T47D (cell line): ENCODE measurements around the gene PTRHD1.

Experiments
- DNase-seq, 2 experiments: peaks; one replicate each; pipeline versions ENCODE4 v3.0.0 to v3.0.0-alpha.2; 2011 to 2012; ENCODE audit warnings: low read depth in 1 of 2, low spot score in 1 of 2
- JUND ChIP-seq: IDR thresholded peaks from 2 replicates; pipeline ENCODE4 v1.6.1; 2012; ENCODE audit warnings: low read depth
- in situ Hi-C: cut with HindIII; loops from 2 replicates; pipeline ENCODE4 v1.10.0; 2016; ENCODE audit warnings: low sequenced_read_pairs, low pct_unique_long_range_greater_than_20kb

The PTRHD1 gene

DNA sequence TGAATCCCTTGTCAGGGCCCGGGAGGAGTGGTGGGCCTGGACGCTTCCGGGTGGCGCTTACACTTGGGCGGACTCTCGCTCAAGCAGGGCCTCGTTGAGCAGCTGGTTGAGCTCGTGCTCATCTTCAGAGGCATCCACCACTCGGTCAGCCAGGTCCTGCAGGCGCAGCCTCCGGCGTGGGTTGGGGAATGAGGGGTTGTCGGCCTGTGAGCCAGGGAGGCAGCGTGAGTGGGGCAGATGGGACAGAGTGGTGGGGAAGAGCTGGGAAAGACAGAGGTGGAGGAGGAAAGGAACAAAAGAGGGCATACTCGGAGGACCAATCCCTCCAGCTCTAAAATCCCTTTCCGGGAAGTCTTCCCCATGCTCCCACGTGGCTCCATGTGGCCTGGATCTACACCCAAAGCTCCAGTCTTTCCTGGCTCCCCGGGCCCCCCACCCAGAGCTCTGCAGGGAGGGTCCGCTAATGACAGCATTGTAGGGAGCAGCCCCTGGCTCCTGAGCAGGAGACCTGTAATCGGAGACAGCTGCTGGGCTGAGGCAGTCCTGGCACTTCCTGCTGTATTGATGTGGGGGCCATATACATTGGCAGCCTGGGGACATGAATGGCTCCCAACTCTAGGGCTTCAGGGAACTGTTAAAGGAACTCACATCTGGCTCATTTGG lies 41.7 kb upstream of the PTRHD1 start:
- in situ Hi-C loops: no loop called here
- TF ChIP-seq JUND: no peak
- DNase-seq: no peak

DNA sequence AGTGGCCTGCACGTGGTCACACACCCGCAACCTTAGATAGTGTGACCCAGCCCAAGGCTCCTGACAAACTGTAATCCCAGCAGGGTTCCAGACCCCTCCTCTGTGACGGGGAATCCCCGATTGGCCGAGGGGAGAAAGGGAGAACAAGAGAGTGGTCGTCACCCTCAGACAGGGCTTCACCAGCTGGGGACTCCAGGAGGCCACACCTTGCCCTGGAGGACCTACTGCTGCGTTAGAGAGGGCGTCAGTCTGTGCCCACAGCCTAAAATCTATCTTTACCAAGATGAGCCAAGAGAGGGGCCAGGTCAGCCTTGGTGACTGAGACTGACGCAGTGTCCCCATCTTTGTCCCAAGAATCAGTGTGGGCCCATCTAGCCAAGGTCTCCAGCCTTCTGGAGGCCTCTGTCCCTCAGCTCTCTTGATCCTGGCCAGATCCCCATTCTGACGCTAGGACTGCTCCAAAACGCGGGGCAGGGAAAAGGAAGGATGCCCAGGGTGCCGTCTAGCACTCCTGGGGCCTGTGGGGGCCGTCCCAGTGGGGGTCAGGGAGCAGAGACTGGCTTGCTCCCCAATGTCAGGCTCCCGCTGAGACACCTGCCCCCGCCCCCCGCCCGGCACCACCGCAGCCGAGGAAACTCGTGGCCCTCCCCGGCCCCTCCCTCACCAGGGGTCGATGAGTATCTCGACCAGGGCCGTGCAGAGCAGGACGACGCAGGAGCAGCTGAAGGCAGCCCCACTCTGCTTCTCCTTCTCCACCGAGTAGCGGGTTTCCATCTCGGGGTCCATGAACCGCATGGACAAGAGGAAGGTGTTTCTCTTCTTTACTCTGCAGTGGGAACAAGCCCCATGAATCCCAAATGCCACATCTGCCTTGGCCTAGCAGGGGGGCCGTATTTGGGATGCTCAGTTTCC lies 40.9 kb upstream of the PTRHD1 start:
- in situ Hi-C loops: no loop called here
- no peak for TF ChIP-seq JUND
- no peak for DNase-seq

DNA sequence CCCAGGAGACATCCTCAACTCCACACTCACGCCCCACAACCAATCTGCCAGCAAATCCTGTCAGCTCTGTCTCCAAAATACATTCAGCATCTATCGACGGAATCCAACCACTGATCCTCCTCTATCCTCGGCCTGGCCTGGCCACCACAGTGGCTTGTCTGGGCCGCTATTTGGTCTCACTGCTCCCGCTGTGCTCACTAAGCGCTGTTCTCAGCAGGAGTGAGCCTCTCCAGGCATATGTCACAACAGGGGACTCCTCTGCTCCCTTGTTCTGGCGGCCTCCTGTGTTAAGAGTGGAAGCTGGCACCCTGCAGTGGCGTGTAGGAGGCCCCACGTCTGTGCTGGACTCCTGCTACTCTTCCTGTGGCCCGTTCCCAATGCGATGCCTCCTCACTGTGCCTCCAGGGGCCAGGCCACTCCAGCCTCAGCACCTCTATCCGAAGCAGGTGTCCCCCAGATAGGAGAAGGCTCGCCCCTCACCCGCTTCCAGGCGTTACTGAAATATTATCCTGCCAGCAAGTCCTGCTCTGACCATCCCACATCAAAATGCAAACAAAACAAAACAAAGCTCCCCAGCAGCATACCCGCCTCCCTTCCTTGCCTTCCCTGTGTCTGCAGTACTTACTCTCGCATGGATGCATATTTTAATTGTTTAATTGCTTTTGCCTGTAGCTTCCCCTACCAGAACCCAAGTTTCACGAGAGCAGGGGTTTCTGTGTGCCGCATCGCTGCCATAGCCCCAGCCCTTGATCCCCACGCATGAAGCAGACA lies 39.9 kb upstream of the PTRHD1 start:
- TF ChIP-seq JUND: no peak
- in situ Hi-C loops: no loop called here
- no peak for DNase-seq

GRCh38 chr2:24832521-24832920 lies 39.3 kb upstream of the PTRHD1 start:
- TF ChIP-seq JUND: no peak
- in situ Hi-C loops: no loop called here
- no peak for DNase-seq

DNA sequence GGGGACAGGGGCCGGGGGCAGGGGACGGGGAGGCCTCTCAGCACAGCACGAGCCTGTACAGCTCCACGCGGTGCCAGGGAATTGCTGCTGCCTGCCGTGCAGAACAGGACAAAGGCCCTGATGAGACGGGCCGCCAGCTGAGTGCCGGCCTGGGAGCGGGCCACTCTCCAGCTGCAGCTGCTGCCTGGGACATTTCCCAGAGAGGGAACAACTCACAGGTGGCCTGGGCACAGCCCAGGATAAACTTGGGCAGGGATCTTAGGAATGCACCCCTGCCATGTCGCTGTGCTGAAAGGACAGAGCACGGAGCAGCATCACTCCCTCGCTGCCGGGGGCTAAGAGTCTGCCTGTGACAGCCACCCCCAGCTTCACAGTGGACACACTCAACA lies 38.9 kb upstream of the PTRHD1 start:
- TF ChIP-seq JUND: no peak
- in situ Hi-C loops: no loop called here
- DNase-seq: no peak

GRCh38 chr2:24831221-24832072 lies 38.3 kb upstream of the PTRHD1 start:
- in situ Hi-C loops: no loop called here
- no peak for TF ChIP-seq JUND
- no peak for DNase-seq

GRCh38 chr2:24830786-24831185 lies 37.6 kb upstream of the PTRHD1 start:
- in situ Hi-C loops: no loop called here
- no peak for TF ChIP-seq JUND
- no peak for DNase-seq

DNA sequence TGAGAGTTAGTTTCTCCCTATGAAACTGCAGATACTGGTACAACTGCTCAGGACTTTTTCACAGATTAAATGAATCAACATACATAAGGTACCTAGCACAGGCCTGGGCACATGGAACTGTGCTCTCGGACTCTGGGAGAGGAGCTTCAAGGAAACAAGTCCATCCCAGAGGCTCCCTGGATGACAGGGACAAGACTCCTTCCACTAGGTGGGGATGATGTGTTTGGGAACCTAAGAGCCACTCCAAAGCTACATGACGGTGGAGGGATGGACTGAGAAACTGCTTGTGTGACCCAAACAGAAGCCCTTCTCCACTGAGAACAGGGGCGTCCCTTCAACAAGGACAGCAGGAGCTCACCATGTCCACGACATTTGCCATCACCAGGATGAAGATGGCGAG lies 37.2 kb upstream of the PTRHD1 start:
- DNase-seq: peak; percentile 48 to 60
- in situ Hi-C loops: no loop called here
- TF ChIP-seq JUND: no peak

DNA sequence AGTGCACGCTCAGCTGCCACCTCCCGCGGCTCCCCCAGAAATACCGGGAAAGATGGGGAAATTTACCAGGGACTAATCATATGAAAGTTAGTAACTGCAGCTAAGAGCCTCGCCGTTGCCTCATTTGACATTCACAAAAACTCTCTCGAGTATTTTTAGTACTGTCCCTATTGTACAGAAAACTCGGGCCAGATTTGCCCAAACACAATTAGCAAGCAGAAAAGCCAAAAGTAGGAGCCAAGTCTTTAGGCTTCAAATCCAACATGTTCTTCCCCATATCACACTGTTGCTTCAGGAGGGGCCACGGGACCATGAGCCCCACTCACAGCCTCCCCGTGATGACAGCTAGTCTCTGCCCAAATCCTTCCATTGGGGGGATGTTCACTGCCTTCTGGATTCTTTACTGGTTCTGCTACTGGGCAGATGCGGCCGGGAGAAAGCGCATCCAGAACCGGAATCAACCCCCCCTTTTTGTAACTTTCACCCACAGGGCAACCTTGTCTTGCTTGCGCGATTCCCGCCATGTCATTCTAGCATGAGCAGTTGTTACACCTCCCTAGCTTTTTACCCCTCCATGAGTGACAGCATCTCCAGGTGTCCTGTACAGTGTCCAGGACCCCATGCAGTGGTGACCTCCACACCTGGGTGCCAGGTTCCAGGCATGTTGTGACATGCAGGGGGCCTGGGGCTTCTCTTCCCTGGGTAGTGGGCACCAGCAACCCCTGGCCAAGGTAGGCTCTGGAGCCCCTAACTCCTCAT lies 35.2 kb upstream of the PTRHD1 start:
- in situ Hi-C loops: no loop called here
- no peak for TF ChIP-seq JUND
- no peak for DNase-seq

- no peak for TF ChIP-seq JUND
- in situ Hi-C loops: no loop called here
- DNase-seq: peak; percentile 83 to 84
Observed at GRCh38 chr2:24827321-24828237, 34.4 kb upstream of the PTRHD1 start.

DNA sequence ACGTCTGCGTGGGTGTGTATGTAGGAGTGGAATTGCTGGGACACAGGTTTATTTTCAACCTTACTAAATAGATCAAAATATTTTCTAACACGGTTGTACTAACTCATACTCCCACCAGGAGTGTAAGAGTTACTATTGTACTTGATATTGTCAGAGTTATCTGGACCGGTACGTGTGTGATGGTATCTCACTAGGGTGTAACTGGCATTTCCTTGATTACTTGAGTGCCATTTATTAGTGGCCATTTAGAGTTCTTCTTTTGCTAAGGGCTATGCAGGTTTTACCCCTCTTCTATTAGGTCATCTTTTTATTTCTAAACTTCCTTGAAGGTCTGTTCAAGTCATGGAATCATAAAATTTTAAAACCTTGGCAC lies 33.6 kb upstream of the PTRHD1 start:
- TF ChIP-seq JUND: no peak
- DNase-seq: no peak
- in situ Hi-C loops: no loop called here
